GM23338 (cell line): ENCODE measurements around the gene TSPAN4.

Experiments used
- CREB1 ChIP-seq: fragments of 250-450 bp; sonication (Bioruptor Pico); IDR thresholded peaks from 2 replicates; pipeline ENCODE4 v1.5.0; 2020; ENCODE audit warnings: low read depth, mild to moderate bottlenecking, moderate library complexity
- EZH2 ChIP-seq: fragments of 200-600 bp; sonication (generic); IDR thresholded peaks from one replicate; pipeline ENCODE4 v1.8.0; 2017; ENCODE audit warnings: antibody characterized with exemption, mild to moderate bottlenecking, low read depth; ENCODE audit not compliant: unreplicated experiment
- EZH2phosphoT487 ChIP-seq: fragments of 200-600 bp; sonication (generic); IDR thresholded peaks from one replicate; pipeline ENCODE4 v1.8.1; 2018; ENCODE audit warnings: antibody characterized with exemption; ENCODE audit not compliant: unreplicated experiment
- JUNB ChIP-seq: IDR thresholded peaks from one replicate; pipeline ENCODE4 v1.6.1; 2016; ENCODE audit warnings: antibody characterized with exemption; ENCODE audit not compliant: unreplicated experiment
- NANOG ChIP-seq: IDR thresholded peaks from 2 replicates; pipeline ENCODE4 v1.6.1; 2016; ENCODE audit warnings: antibody characterized with exemption, borderline replicate concordance
- POLR2AphosphoS5 ChIP-seq: IDR thresholded peaks from 2 replicates; pipeline ENCODE4 v1.6.1; 2016; ENCODE audit warnings: antibody characterized with exemption, low read depth
- TF ChIP-seq, protein P1 (sequence below), 2 experiments: fragments of 200-600 bp in 1 of 2; sonication (generic) in 1 of 2; conservative IDR thresholded peaks; 2 replicates each; pipeline versions ENCODE4 v1.5.1 to v1.6.1; 2016 to 2017; ENCODE audit warnings: antibody characterized with exemption in 2 of 2, low read depth in 2 of 2, mild to moderate bottlenecking in 2 of 2, moderate library complexity in 1 of 2
- TF ChIP-seq, protein P2 (sequence below): IDR thresholded peaks from one replicate; pipeline ENCODE4 v1.6.1; 2018; ENCODE audit warnings: antibody characterized with exemption; ENCODE audit not compliant: unreplicated experiment

DNA sequence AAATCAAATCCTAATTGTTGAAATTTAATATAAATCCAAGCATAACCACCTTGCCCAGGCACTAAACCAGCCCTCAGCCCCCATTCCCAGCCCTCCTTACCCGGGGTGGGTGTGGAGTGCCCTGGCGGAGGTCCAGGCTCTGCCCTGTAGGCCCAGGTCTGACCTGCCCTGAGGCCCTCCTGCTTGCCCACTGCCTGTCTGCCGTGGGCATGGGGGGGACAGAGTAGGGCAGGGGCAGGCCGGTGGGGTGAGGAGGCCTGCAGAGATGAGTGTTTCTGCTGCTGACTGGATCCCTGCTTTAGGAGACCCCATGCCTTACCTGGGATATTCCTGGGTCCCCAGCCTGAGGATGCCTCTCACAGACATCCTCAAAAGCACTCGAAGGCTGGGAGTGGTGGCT, 71.6 kb downstream of the TSPAN4 start:
- TF ChIP-seq, protein P1, sequence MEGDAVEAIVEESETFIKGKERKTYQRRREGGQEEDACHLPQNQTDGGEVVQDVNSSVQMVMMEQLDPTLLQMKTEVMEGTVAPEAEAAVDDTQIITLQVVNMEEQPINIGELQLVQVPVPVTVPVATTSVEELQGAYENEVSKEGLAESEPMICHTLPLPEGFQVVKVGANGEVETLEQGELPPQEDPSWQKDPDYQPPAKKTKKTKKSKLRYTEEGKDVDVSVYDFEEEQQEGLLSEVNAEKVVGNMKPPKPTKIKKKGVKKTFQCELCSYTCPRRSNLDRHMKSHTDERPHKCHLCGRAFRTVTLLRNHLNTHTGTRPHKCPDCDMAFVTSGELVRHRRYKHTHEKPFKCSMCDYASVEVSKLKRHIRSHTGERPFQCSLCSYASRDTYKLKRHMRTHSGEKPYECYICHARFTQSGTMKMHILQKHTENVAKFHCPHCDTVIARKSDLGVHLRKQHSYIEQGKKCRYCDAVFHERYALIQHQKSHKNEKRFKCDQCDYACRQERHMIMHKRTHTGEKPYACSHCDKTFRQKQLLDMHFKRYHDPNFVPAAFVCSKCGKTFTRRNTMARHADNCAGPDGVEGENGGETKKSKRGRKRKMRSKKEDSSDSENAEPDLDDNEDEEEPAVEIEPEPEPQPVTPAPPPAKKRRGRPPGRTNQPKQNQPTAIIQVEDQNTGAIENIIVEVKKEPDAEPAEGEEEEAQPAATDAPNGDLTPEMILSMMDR (conservative IDR thresholded peaks at IDR 0.05; ENCODE audit: low read depth in 2 of 2), result no peak
- TF ChIP-seq EZH2 (no peak), POLR2AphosphoS5 (no peak), EZH2phosphoT487 (no peak), CREB1 (no peak), JUNB (no peak), NANOG (no peak)
- TF ChIP-seq, protein P2, sequence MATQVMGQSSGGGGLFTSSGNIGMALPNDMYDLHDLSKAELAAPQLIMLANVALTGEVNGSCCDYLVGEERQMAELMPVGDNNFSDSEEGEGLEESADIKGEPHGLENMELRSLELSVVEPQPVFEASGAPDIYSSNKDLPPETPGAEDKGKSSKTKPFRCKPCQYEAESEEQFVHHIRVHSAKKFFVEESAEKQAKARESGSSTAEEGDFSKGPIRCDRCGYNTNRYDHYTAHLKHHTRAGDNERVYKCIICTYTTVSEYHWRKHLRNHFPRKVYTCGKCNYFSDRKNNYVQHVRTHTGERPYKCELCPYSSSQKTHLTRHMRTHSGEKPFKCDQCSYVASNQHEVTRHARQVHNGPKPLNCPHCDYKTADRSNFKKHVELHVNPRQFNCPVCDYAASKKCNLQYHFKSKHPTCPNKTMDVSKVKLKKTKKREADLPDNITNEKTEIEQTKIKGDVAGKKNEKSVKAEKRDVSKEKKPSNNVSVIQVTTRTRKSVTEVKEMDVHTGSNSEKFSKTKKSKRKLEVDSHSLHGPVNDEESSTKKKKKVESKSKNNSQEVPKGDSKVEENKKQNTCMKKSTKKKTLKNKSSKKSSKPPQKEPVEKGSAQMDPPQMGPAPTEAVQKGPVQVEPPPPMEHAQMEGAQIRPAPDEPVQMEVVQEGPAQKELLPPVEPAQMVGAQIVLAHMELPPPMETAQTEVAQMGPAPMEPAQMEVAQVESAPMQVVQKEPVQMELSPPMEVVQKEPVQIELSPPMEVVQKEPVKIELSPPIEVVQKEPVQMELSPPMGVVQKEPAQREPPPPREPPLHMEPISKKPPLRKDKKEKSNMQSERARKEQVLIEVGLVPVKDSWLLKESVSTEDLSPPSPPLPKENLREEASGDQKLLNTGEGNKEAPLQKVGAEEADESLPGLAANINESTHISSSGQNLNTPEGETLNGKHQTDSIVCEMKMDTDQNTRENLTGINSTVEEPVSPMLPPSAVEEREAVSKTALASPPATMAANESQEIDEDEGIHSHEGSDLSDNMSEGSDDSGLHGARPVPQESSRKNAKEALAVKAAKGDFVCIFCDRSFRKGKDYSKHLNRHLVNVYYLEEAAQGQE, result no peak
